HT-29 (cell line): ENCODE data around the gene WDR27. TPM values are rescaled to one million over a fixed set of nuclear protein-coding genes. Genes with fewer than 3 reads are reported as not detected.
"Not testable (repeated sequence)": the region's sequence is repeated elsewhere in the genome, so short reads cannot be mapped to it uniquely, and the experiment has no call there.

Source experiments
- DNase-seq: peaks from one replicate; pipeline ENCODE4 v3.0.0-alpha.2; 2015; ENCODE audit warnings: low spot score
- total RNA-seq: library from RNA; depleted of rRNA; stranded (reverse); fragments of >200 nt; shearing (Covaris generic); gene quantifications from 2 replicates; pipeline ENCODE4 v1.2.3, GENCODE V29; 2014

The WDR27 gene
- total RNA-seq, 1 experiment from 2014 or later = 44.7 TPM

DNA sequence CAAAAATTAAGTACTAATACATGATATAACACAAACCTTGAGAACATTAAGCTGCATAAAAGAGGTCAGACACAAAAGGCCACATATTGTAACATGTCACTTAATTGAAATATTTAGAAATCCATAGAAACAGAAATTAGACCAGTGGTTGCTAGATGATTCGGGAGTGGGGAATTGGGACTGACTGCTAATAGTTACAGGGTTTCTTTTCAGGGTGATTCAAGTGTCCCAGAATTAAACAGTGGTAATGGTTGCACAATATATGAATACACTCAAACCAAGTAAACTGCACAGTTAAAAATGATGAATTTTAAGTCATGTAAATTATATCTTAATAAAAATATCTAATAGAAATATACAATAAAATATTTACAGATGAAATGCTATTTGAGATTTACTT is 174.5 kb downstream of the WDR27 start:
- DNase-seq = no peak

DNA sequence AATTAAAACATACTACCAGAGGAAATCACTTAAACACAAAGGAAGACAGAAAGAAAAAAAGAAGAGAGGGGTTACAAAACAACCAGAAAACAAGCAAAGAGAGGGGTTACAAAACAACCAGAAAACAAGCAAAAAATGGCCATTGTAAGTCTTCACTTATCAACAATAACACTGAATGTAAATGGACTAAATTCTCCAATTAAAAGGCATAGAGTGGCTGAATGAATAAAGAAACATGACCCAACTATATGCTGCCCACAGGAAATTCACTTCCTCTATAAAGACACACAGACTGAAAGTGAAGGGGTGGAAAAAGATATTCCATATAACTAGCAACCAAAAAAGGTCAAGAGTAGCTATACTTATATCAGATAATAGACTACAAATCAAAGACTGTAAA is 180.0 kb downstream of the WDR27 start:
- no peak for DNase-seq

DNA sequence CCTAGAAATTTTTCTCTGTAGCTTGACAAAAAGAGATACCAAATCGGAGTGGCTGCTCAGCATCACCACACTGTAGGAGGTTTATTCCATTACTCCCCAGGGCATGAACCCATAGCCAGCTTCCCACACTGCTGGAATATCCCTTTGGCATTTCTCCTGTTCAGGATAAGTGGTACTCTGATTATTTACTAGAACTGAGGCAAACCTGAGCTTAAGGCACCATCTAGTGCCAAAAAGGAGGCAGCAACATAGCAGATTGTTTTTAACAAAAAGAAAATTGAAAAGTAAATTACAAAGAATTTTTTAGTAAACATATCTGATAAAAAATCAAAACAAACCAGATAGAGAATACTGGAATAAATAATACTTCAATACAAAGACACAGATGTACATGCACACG is 181.7 kb downstream of the WDR27 start:
- DNase-seq = no peak

DNA sequence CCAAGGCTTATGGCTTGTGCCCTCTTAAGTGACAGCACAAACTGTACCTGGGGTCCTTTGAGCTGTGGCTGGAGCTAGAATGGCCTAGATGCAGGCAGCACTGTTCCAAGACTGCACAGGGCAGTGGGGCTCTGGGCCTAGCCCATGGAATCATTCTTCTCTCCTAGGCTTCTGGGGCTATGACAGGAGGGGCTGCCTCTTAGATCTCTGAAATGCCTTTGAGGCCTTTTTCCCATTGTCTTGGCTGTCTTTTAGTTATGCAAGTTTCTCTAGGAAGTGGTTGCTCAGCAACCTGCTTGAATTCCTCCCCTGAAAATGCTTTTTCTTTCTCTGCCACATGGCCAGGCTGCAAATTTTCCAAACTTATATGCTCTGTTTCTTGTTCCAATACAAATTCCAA is 183.4 kb downstream of the WDR27 start:
- DNase-seq = no peak

DNA sequence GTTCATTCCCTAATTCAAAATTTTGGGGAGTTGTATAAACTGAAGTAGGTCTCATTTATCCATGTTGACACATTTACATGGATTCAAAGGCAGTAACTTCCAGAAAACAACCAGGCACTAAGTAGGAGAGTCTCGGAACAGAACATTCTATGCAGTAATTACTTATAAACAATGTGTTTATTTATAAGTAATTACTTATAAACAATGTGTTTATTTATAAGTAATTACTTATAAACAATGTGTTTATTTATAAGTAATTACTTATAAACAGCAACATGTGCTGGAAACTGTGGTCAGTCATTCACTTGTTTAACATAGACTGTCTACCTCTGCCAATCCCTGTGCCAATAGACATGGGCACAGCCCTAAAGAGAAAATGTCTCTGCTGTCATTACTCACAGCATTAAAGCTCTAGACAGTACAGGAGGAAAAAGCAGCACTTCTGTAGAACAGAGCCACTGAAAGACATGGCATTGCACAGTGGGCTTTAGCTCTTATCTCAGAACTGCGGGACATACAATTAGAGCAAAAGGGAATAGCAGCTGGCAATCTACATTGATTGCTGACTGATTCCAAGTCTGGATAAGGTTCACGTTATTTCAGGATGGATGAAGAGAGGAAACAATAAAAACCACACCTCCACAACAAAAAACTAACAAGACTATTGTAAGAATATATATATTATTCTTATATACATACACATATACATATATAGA is 188.2 kb downstream of the WDR27 start:
- DNase-seq = no peak

DNA sequence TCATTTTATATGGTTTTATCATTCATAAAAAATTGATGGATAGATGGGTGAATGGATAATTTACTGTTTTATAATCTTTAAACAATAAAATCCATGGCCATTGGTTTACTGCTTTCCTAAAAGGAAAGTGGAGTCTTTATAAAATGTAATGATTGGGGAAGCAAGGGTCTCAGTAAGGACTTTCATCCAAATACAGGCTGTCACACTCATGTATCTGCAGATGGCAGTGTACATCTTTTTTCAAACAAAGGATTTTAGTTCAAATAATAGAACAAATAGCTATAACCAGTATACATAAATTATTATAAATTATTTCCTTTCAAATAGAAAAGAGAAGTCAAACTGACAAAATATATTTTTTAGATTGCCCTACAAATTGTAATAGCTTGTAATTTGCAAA is 190.0 kb downstream of the WDR27 start:
- not testable (repeated sequence) for DNase-seq

DNA sequence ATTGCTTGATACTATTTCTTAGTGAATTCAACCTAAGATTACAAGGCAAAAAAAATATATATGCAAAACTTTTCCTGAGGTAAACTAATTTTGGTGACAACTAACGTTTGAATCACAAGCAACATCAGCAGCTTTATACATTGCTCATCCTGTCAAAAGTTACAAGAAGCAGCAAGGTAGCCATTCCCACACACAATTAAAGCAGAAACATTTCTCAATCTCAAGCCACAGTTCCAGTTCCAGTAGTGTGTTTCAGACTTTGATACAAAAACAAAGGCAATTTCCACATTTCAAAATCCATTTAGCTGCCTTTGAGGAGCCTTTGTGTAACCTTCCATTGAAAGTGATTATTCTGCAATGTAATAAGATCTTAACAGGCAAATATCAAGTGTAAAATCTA is 191.0 kb downstream of the WDR27 start:
- DNase-seq = no peak

DNA sequence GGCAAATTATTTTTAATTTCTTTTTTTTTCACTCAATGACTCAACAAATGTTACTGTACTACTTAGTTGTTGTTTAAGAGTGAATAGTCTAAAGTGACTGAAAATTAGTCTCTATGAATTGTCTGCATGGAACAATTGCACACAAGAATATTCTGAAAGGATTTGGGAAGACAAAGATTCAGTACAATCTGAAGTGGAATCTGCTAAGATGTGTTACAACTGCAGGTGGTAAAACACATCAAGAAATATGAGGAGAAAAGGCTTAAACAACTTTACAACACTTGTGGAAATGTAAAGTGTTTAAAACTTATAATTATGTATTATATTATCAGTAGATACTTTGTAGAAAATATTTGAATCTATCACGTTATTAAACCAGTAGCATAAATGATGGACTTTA is 193.4 kb downstream of the WDR27 start:
- DNase-seq = no peak

DNA sequence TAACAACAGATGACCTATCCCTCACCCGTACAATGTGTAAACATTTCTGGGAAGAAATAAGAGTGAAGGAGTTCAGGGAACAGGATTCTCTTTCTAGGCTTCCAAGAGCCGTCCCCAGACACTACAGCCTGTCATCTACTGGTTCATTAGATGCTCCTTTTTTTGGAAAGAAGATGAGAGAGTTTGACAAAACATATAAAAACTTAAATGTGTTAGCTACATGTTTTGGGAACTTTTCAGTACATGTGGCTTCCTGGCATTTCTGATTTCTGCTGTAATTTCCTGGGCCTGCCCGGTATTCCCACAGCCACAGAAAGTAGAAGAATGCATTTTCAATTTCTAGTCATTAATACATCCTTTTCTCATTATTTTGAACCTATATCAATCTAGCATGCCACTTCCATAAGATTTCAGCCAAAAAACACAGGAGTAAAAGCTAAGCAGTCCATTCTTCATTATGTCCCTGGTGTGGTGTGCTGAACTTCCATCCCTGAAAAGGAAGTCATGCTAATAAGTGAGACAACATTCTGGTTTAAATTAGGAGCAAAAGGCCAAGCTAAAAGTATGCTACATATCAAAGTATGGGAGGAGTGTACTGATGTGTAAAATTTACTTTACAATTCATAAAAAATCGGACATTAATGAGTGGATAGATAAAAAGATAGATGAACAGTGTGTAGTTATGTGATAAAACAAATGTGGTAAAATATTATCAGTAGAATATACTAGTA is 198.2 kb downstream of the WDR27 start:
- DNase-seq = no peak

DNA sequence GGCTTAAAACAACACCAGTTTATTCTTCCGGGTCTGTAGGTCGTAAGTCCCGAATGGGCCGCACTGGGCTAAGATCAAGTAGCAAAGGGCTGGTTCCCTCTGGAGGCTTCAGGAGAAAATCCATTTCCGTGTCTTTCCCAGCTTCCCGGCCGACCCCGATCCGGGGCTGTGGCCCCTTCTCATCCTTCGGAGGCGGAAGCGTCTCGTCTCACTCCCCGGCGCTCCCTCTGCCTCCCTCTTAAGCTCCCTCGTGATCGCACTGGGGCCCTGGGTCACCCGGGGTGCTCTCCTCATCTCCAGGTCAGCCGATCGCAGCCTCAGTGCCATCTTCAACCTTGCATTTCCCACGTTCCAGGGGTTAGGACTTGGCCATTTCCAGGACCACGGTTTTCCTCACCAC is 199.4 kb downstream of the WDR27 start:
- no peak for DNase-seq

DNA sequence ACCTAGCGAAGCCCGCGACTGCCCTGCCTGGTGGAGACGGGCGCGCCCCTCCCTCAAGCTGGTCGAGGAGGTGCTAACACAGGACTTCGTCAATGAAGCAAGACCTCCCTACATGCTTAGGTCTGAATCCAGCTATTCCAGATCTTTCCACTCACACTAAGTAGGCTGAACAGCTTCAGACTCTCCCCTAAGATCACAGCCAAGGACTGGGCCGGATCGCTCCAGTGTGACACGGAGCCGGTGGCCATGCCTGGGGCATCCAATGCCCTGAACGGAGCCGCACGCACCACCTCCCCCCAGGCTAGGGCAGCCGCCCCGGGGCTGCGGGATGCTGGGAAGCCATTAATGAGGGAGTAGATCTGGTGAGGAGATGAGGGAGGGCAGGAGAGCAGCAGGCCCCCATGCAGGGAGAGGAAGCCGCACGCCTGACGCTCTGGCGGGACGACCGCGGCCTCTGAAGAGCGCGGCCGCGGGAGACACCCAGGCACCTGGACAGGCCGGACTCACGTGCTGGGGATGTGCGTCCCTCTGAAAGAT is 200.0 kb downstream of the WDR27 start:
- no peak for DNase-seq

DNA sequence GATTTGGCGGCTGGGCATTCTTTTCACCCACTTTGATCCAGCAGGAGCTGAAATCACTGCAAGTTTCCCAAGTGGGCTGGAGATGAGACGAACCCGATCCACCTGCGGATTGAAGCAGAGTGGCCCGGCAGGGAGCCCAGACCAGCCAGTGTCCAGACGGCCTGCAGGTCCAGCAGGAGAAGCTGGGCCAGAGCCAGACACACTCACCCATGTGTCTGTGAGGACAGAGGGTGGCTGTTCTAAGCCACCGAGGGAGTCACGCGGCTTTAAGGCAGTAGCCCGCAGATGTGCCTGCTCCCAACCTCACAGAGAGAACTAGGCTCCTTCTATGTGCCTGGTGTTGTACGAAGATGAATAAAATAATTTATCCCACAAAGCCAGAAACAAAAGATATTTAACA is 200.7 kb downstream of the WDR27 start:
- no peak for DNase-seq

DNA sequence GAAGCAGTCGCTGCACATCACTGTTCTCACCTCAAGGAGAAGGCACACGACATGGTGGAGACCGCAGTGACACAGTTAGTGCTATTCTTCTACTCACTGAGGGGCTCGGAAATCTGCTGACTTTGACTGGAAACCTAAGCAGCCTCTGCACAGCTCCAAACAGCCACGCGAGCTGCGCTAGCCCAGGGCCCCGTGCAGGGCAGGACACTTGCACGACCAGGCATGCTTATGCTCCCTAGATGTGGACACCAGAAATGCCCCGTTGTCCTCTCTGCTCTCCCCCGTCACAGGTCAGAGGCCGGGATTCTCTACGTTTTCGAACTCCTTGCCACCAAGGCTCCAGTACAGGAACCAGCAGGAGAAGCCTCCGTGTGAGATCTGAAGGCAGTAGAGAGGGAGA is 201.1 kb downstream of the WDR27 start:
- no peak for DNase-seq

DNA sequence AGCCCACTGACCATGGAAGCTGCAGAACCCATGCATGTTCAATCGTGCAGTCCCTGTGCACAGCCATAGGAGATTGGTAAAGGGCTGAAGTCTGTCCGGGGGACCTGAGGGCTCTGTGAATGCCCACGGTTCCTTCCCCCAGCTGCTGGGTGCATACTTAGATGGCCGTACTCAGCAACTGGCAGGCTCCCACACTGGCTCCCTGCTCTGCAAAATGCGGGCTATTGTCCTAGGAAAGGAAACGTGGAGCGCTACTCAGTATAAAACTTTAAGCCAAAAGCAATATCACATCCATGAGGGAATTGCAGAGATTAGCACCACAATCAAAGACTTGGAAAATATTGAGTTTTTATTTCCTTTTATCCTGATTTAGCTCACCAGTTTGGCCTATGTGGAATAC is 202.0 kb downstream of the WDR27 start:
- no peak for DNase-seq

DNA sequence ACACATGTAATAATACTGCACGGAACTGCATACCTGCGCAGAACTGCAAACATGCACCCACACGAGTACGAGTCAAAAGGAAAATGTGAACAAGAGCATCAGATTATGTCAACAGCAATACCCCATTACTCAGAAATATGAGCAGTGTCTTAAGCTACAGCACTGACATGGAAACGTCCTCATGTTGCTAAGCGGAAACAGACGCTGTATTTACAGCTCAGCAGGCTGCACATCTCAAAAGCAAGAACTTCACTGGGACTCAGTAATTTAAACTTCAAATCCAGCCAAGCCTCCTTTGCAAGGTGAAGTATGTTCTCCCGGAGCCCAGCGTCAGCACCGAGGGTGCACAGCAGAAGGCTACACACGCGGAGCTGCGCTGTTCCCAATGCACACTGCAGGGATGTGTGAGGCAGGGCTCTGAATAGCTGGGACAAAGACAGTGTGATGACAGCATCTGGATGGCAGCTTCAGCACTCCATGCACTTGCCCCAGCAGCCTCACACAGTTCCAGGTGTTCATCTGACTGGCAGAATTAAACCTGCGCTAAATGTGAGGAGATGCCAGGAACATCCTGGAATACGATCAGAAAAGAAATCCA is 202.8 kb downstream of the WDR27 start:
- no peak for DNase-seq

DNA sequence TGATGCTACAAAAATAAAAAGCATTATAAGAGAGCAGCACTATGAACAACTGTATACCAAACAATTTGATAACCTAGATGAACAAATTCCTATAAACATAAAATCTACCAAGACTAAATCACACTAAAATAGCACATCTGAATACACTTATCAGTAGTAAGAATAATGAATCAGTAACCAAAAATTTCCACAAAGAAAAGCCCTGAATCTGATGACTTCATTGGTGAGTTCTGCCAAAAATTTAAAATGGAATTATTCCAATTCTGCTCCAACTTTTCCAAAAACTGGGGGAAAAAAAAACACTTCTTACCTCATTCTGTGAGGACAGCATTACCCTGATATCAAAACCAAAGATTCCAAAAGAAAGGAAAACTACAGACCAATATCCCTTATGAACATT is 206.2 kb downstream of the WDR27 start:
- no peak for DNase-seq

DNA sequence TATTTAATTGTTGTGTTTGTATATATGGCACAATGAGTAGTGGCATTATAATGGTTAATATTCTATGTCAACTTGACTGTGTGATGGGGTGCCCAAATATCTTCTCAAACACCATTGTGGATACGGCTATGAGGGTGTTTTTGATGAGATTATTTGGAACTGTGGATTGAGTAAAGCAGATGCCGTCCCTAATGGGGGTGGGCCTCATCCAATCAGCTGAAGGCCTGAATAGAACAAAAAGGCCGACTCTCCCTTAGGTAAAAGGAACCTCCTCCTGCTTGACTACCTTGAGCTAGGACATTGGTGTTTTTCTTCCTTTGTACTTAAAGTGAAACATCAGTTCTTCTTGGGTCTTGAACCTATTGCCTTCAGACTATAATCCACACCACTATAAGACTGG is 207.8 kb downstream of the WDR27 start:
- DNase-seq = no peak

DNA sequence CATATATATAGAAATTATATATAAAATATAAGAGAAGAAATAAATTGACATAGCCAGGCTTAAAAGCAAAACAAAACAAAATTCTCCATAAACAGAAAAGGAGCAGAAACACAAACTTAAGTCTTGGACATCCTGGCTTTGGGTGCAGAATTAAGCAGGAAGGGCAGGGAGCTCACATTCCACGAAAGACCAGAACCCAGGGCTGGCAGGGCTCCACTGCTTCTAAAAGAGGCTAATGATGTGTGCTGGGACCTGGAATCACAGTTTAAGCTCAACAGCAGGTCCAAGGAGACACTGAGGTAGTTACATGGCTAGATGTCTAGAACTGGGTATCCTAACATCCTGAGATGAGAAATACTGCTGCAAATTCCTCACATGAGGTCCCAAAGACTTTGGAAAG is 210.3 kb downstream of the WDR27 start:
- no peak for DNase-seq

DNA sequence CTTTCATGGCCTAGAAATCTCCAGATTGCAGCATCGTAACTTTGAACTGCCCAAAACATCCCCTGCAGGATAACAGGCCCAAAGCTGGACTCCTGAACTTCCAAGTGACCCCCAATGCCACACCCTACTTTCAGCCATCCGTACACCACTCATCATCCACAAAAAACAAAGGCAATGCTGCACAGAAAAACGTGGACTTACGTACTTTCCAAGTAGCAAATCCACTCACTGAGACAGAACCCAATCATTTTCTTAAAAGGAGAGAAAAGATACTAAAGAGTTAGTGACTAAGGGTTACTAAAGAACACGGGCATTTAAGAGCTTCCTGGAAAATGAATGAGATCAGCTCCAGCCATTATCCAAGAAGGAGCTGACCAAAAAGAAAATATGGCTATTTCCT is 211.0 kb downstream of the WDR27 start:
- no peak for DNase-seq

DNA sequence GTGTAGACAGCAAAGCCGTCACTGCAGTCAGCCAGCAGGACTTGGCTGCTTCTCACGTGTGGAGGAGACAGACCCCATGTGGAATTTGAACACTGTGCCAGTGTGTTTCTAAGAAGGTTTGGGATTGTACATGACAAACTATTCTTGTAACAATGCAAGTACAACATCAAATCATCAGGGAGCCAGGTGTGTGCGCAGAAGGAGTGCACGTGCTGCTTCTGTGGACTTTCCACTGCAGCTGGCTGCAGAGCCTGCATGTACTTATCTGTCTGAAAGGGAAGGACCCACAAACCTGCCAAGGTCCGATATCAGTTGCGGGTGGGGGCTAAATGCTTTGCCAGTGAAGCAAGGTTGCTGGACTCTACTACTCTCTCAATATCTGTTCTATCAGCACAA is 211.6 kb downstream of the WDR27 start:
- no peak for DNase-seq

DNA sequence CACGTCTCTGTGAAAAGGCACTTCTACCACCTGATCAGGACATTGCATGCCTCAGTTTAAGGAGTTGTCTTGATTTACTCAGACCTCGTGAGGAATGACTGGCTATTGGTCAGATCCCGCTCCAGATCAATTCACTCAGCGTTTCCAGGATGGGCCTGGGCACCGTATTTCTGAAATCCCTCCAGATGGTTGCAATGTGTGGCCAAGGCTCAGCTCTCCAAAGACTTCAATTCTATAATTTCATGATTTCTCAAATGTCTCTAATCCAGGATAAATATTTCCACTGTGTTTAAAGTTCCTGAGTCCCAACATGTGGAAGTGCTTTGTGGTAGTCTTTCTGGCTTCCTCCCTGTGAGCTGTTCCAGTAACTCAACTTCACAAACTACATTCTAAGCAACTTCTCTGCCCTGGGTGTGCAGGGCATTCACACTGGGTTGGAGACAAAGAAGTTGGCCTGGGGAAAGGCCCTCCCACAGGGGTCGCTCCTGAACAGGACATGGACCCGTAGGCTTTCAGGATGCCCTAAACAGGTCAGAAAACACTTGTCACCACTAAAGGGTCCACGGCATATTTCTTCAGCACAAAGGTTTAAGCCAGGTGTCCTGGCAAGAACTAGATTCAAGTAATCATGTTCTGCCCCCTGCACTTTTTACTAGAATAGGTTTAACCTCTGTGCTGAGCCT is 212.1 kb downstream of the WDR27 start:
- DNase-seq = no peak
